Measurements from ENCODE around the gene MYO1B.

The MYO1B gene

DNA sequence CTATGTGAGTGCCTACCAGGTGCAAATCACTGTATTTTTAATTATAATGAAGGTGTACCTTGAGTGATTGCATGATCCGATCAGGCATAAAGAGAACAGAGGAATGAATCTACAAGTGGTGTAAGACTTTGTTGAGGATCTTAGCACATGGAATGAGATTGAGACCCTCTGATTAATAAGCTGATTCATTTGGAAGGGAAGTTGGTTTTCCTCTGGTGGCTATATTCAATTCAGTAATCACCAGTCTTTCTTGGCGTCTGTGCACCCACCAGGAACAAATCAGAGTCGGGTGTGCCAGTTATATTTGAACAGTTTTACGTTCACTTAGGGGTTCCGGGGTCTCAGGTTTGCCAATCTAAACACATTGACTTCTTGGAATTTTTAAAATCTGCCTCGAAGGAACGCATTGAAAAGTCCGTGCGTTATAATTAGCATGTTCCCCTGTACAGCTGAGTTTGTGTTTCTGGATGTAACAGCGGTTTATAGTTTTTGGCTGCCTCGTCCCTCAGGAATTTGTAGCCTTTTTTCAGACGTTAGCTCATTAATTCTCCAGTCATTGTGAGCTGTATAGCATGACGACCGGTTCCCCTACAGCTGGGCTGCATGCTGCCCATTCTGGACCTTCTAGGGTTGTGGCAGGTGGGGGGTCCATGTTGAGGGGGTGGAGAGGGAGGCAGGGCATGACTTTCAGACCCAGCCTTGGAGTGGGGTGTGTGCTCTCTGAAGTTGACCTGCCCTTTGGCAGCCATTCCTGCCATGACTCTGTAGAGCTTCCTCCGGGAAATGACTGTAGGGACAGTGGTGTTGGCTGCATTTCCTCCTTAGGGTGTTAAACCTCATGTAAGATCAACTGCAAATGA, 20.3 kb downstream of the MYO1B start:
- TF ChIP-seq, protein P1, sequence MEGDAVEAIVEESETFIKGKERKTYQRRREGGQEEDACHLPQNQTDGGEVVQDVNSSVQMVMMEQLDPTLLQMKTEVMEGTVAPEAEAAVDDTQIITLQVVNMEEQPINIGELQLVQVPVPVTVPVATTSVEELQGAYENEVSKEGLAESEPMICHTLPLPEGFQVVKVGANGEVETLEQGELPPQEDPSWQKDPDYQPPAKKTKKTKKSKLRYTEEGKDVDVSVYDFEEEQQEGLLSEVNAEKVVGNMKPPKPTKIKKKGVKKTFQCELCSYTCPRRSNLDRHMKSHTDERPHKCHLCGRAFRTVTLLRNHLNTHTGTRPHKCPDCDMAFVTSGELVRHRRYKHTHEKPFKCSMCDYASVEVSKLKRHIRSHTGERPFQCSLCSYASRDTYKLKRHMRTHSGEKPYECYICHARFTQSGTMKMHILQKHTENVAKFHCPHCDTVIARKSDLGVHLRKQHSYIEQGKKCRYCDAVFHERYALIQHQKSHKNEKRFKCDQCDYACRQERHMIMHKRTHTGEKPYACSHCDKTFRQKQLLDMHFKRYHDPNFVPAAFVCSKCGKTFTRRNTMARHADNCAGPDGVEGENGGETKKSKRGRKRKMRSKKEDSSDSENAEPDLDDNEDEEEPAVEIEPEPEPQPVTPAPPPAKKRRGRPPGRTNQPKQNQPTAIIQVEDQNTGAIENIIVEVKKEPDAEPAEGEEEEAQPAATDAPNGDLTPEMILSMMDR (IDR thresholded peaks at IDR 0.05; ENCODE audit: low read length): no peak
- TF ChIP-seq EZH2 (IDR thresholded peaks at IDR 0.05; ENCODE audit: borderline replicate concordance, low read length): no peak
- no peaks in the 10 kb centered on the region for H3K79me2 ChIP-seq (ENCODE audit: insufficient read depth, low read length)
- H3K9ac ChIP-seq (ENCODE audit: low read length): no peak overlapping the region
- no peaks in the 10 kb centered on the region for H4K20me1 ChIP-seq (ENCODE audit: insufficient read depth, low read length)
- H3K9me2 ChIP-seq (ENCODE audit: low read depth, low read length): no peaks in the 10 kb centered on the region
- H3K9me3 ChIP-seq (ENCODE audit: low read length): no peaks in the 10 kb centered on the region
- H3K27me3 ChIP-seq (ENCODE audit: insufficient read depth, low read length): no peaks in the 10 kb centered on the region
- H2AFZ ChIP-seq (ENCODE audit: low read length): no peak overlapping the region
- H3K36me3 ChIP-seq (ENCODE audit: insufficient read depth, low read length): no peaks in the 10 kb centered on the region
- H3F3A ChIP-seq (ENCODE audit: insufficient read depth, low read length): no peaks in the 10 kb centered on the region
- no peak overlapping the region for H3K4me3 ChIP-seq (ENCODE audit: low read depth, low read length, poor library complexity, severe bottlenecking)
- H3K4me1 ChIP-seq (ENCODE audit: insufficient read depth, low read length, severe bottlenecking): no peaks in the 10 kb centered on the region
- no peak overlapping the region for H3K27ac ChIP-seq (ENCODE audit: low read depth, low read length, poor library complexity, severe bottlenecking)
- no peak overlapping the region for H3K4me2 ChIP-seq (ENCODE audit: low read length)

DNA sequence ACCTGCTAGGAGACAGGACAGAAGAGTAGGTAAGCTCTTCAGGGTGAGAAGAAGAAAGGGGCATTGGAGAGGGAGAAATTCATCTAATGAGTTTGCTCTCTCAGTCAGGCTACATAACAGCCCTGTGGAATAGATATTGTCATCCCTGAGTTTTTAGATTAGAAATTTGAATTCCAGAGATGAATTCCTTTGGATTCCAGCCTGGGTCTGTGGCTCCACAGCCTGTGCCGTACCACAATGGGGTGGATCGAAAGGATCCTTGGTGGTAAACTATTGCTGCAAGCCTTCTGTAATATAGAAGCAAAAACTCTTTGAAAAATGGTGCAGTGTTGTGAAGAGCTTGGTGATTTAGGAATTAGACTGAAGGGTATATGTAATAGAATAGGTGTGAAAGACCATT, 21.0 kb downstream of the MYO1B start:
- TF ChIP-seq EZH2 (IDR thresholded peaks at IDR 0.05; ENCODE audit: borderline replicate concordance, low read length): no peak
- TF ChIP-seq, protein P1 (IDR thresholded peaks at IDR 0.05; ENCODE audit: low read length): no peak
- no peaks in the 10 kb centered on the region for H3K4me1 ChIP-seq (ENCODE audit: insufficient read depth, low read length, severe bottlenecking)
- no peaks in the 10 kb centered on the region for H3K9me2 ChIP-seq (ENCODE audit: low read depth, low read length)
- no peak overlapping the region for H3K4me3 ChIP-seq (ENCODE audit: low read depth, low read length, poor library complexity, severe bottlenecking)
- no peaks in the 10 kb centered on the region for H3F3A ChIP-seq (ENCODE audit: insufficient read depth, low read length)
- no peaks in the 10 kb centered on the region for H3K79me2 ChIP-seq (ENCODE audit: insufficient read depth, low read length)
- no peaks in the 10 kb centered on the region for H4K20me1 ChIP-seq (ENCODE audit: insufficient read depth, low read length)
- H3K27me3 ChIP-seq (ENCODE audit: insufficient read depth, low read length): no peaks in the 10 kb centered on the region
- no peak overlapping the region for H3K27ac ChIP-seq (ENCODE audit: low read depth, low read length, poor library complexity, severe bottlenecking)
- no peak overlapping the region for H3K9ac ChIP-seq (ENCODE audit: low read length)
- H3K9me3 ChIP-seq (ENCODE audit: low read length): no peaks in the 10 kb centered on the region
- no peak overlapping the region for H3K4me2 ChIP-seq (ENCODE audit: low read length)
- H3K36me3 ChIP-seq (ENCODE audit: insufficient read depth, low read length): no peaks in the 10 kb centered on the region
- H2AFZ ChIP-seq (ENCODE audit: low read length): no peak overlapping the region

DNA sequence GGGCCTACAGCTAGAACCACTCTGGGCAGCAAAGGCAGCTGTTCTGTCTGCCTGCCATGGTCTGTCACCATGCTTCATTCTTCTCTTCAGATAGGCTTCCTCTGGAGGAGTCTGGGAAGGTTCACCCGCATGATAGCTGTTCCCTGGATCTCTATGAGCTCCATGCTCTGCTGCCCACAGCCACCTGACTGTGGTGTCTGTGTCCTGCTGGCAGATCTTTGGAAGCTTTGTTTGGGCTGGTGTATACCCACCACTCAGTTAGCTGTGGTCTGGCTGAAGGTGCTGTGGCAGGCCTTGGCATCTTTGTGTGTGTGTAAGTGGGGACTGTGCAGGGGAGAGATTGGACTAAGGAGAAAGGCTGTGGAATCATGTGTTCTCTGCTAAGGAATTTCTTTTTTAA, 23.4 kb downstream of the MYO1B start:
- no peak overlapping the region for H3K4me3 ChIP-seq (ENCODE audit: low read depth, low read length, poor library complexity, severe bottlenecking)
- H3K79me2 ChIP-seq (ENCODE audit: insufficient read depth, low read length): no peaks in the 10 kb centered on the region
- no peak overlapping the region for H3K27ac ChIP-seq (ENCODE audit: low read depth, low read length, poor library complexity, severe bottlenecking)
- no peak overlapping the region for H3K9ac ChIP-seq (ENCODE audit: low read length)
- H4K20me1 ChIP-seq (ENCODE audit: insufficient read depth, low read length): no peaks in the 10 kb centered on the region
- H3F3A ChIP-seq (ENCODE audit: insufficient read depth, low read length): no peaks in the 10 kb centered on the region
- no peaks in the 10 kb centered on the region for H3K9me2 ChIP-seq (ENCODE audit: low read depth, low read length)
- no peak overlapping the region for H3K4me2 ChIP-seq (ENCODE audit: low read length)
- H3K9me3 ChIP-seq (ENCODE audit: low read length): no peaks in the 10 kb centered on the region
- H3K36me3 ChIP-seq (ENCODE audit: insufficient read depth, low read length): no peaks in the 10 kb centered on the region
- no peak overlapping the region for H2AFZ ChIP-seq (ENCODE audit: low read length)
- no peak for TF ChIP-seq EZH2 (IDR thresholded peaks at IDR 0.05; ENCODE audit: borderline replicate concordance, low read length)
- TF ChIP-seq, protein P1 (IDR thresholded peaks at IDR 0.05; ENCODE audit: low read length): no peak
- no peaks in the 10 kb centered on the region for H3K4me1 ChIP-seq (ENCODE audit: insufficient read depth, low read length, severe bottlenecking)
- H3K27me3 ChIP-seq (ENCODE audit: insufficient read depth, low read length): no peaks in the 10 kb centered on the region
